K562 (cell line): ENCODE data around the gene PTPRR. TPM values are rescaled to one million over a fixed set of nuclear protein-coding genes. Genes with fewer than 3 reads are reported as not detected.

ENCODE experiments used
- ATAC-seq: fragments of 200-7000 bp; cut with Tn5 transposase; 3 replicates; pipeline ENCODE4 v1.9.1; 2020; ENCODE audit warnings: moderate library complexity
- BruUV-seq: library from RNA; stranded (reverse); fragments of 400-500 nt; replicated peaks from 2 replicates; lab custom pipeline; 2021; lab: Mats Ljungman, UMichigan
- CTCF ChIA-PET: fragments of 300-600 bp; formaldehyde crosslinking; extraction: SDS; loops from one replicate; lab custom pipeline; 2021; ENCODE audit warnings: low intra/inter-chr PET ratio; lab: Yijun Ruan, JAX
- POLR2A ChIA-PET: fragments of 300-600, 350-650 bp; sonication (Branson Sonifier 250); formaldehyde crosslinking; extraction: SDS; loops from one replicate; lab custom pipeline; 2021; ENCODE audit warnings: antibody characterized with exemption, inconsistent platforms; lab: Yijun Ruan, JAX
- DNase-seq, 4 experiments: peaks; one replicate each; pipeline versions ENCODE4 v3.0.0 to v3.0.0-alpha.2; 2011 to 2018; ENCODE audit warnings: low spot score in 3 of 4, mixed read lengths in 3 of 4; ENCODE audit errors: extremely low read depth in 1 of 4
- FAIRE-seq: peaks from 2 replicates; lab custom pipeline; 2011; peaks lifted over from hg19 to GRCh38; lab: Jason Lieb, UNC
- H2AFZ ChIP-seq: 2 replicates; pipeline ENCODE4 v1.6.0; 2011; ENCODE audit warnings: low read depth, low read length, control low read depth, inconsistent platforms
- H3K27ac ChIP-seq: fragments of 200-600 bp; 3 replicates; pipeline ENCODE4 v1.8.0; 2011; ENCODE audit warnings: low read depth, mild to moderate bottlenecking, control low read depth, inconsistent platforms, low read length, moderate library complexity, mixed read lengths; ENCODE audit errors: extremely low read depth
- H3K27me3 ChIP-seq, 2 experiments: fragments of 300-600 bp in 1 of 2; 2 replicates in 1 of 2; 3 replicates in 1 of 2; pipeline versions ENCODE4 v1.6.0 to v1.8.0; 2011; ENCODE audit warnings: inconsistent platforms in 2 of 2, low read length in 2 of 2, mild to moderate bottlenecking in 1 of 2, mixed read lengths in 1 of 2, moderate library complexity in 1 of 2; ENCODE audit not compliant: control insufficient read depth in 2 of 2, insufficient read depth in 2 of 2
- H3K36me3 ChIP-seq: fragments of 300-600 bp; 3 replicates; pipeline ENCODE4 v1.8.0; 2011; ENCODE audit warnings: mild to moderate bottlenecking, low read length, inconsistent platforms; ENCODE audit not compliant: control insufficient read depth, insufficient read depth
- H3K4me1 ChIP-seq, 2 experiments: fragments of 200-600 bp in 1 of 2; replicated peaks in 1 of 2; 2 replicates in 1 of 2; 3 replicates in 1 of 2; pipeline versions ENCODE4 v1.5.1 to v1.8.0; 2011; ENCODE audit warnings: inconsistent platforms in 2 of 2, low read length in 2 of 2, mild to moderate bottlenecking in 1 of 2, mixed read lengths in 1 of 2, moderate library complexity in 1 of 2; ENCODE audit not compliant: control insufficient read depth in 2 of 2, insufficient read depth in 2 of 2
- H3K4me2 ChIP-seq: 2 replicates; pipeline ENCODE4 v1.6.1; 2011; ENCODE audit warnings: low read length, control low read depth, inconsistent platforms, mixed read lengths; ENCODE audit not compliant: insufficient read depth
- H3K4me3 ChIP-seq: fragments of 200-600 bp; sonication (generic), shearing (Covaris generic); 2 replicates; pipeline ENCODE4 v1.5.1; 2016; ENCODE audit warnings: control low read depth, inconsistent platforms
- H3K79me2 ChIP-seq: fragments of 200-600 bp; 3 replicates; pipeline ENCODE4 v1.8.0; 2011; ENCODE audit warnings: low read length, inconsistent platforms; ENCODE audit not compliant: control insufficient read depth, insufficient read depth
- H3K9ac ChIP-seq, 2 experiments: 2 replicates each; pipeline versions ENCODE4 v1.6.0 to v1.6.1; 2011; ENCODE audit warnings: low read depth in 2 of 2, low read length in 2 of 2, control low read depth in 1 of 2, inconsistent platforms in 1 of 2, mild to moderate bottlenecking in 1 of 2, mixed read lengths in 1 of 2; ENCODE audit not compliant: insufficient read depth in 1 of 2
- H3K9me1 ChIP-seq: one replicate; pipeline ENCODE4 v1.6.0; 2011; ENCODE audit warnings: inconsistent platforms, mild to moderate bottlenecking, low read length, moderate library complexity; ENCODE audit not compliant: control insufficient read depth, insufficient read depth
- H3K9me3 ChIP-seq: replicated peaks from 2 replicates; pipeline ENCODE4 v1.5.1; 2011; ENCODE audit warnings: low read depth, low read length, inconsistent platforms; ENCODE audit not compliant: control insufficient read depth, insufficient read depth
- H4K20me1 ChIP-seq: replicated peaks from 2 replicates; pipeline ENCODE4 v1.6.1; 2011; ENCODE audit warnings: low read length, inconsistent platforms, mixed read lengths; ENCODE audit not compliant: control insufficient read depth, insufficient read depth
- DLX4 ChIP-seq: fragments of 250-450 bp; sonication (Bioruptor Pico); IDR thresholded peaks from 2 replicates; pipeline ENCODE4 v1.6.1; 2021; ENCODE audit warnings: mild to moderate bottlenecking
- GTF2A2 ChIP-seq: IDR thresholded peaks from 2 replicates; pipeline ENCODE4 v1.6.1; 2016; ENCODE audit warnings: mild to moderate bottlenecking, missing genetic modification characterization, missing compliant biosample characterization
- HBP1 ChIP-seq: fragments of 450-650 bp; formaldehyde crosslinking; IDR thresholded peaks from 2 replicates; pipeline ENCODE4 v1.4.0; 2022; ENCODE audit warnings: missing genetic modification characterization
- HDGF ChIP-seq: fragments of 450-650 bp; IDR thresholded peaks from 2 replicates; pipeline ENCODE4 v1.6.1; 2016
- HNRNPUL1 ChIP-seq: fragments of 200-400 bp; formaldehyde crosslinking; IDR thresholded peaks from 2 replicates; pipeline ENCODE4 v1.6.1; 2017; ENCODE audit warnings: low read length
- KDM1A ChIP-seq, 2 experiments: fragments of 450-650 bp; IDR thresholded peaks; 2 replicates each; pipeline ENCODE4 v1.6.1; 2016; ENCODE audit warnings: mild to moderate bottlenecking in 2 of 2
- KLF16 ChIP-seq: IDR thresholded peaks from 2 replicates; pipeline ENCODE4 v1.6.1; 2016; ENCODE audit warnings: antibody characterized with exemption
- POLR2G ChIP-seq: fragments of 200-400 bp; formaldehyde crosslinking; IDR thresholded peaks from 2 replicates; pipeline ENCODE4 v1.6.1; 2017; ENCODE audit warnings: low read depth, mild to moderate bottlenecking, antibody characterized with exemption, low read length, moderate library complexity
- TBL1XR1 ChIP-seq, 2 experiments: IDR thresholded peaks; 2 replicates each; pipeline ENCODE4 v1.6.1; 2012; ENCODE audit warnings: improper control_type of control experiment in 2 of 2, low read length in 2 of 2, mild to moderate bottlenecking in 1 of 2
- ZNF445 ChIP-seq: fragments of 250-450 bp; sonication (Bioruptor Pico); IDR thresholded peaks from 2 replicates; pipeline ENCODE4 v1.4.0; 2020; ENCODE audit warnings: low read depth, mild to moderate bottlenecking, moderate library complexity
- ZSCAN29 ChIP-seq: fragments of 450-650 bp; IDR thresholded peaks from 2 replicates; pipeline ENCODE4 v1.6.1; 2017
- WGBS: fragments of 100-300 bp; shearing (Covaris generic); methylation state at CpG from one replicate; pipeline ENCODE4 v1.1.6; 2016; ENCODE audit warnings: low coverage, mixed read lengths; ENCODE audit not compliant: insufficient coverage; ENCODE audit errors: missing lambda C conversion rate; 5-methylcytosine and 5-hydroxymethylcytosine counted together
- in situ Hi-C: fragments of 300-500 bp; cut with MboI; formaldehyde crosslinking; loops from 4 replicates; pipeline ENCODE4 v1.15.0; 2018; ENCODE audit warnings: inconsistent platforms, mixed read lengths
- intact Hi-C: fragments of 100-400 bp; cut with micrococcal nuclease; formaldehyde crosslinking; loops from 2 replicates; pipeline ENCODE4 v1.14.2; 2022
- polyA plus RNA-seq, 8 experiments: library from polyadenylated mRNA; depleted of rRNA in 4 of 8; stranded (reverse) in 5 of 8; unstranded in 3 of 8; fragments of >200 nt; fragmentation: Nextera tagmentation in 2 of 8; fragmentation: Illumina TruSeq in 1 of 8; extraction: Ambion mirVana in 2 of 8; extraction: Trizol in 1 of 8; gene quantifications; 2 replicates each; pipeline versions ENCODE4 v1.2.1 to v1.2.3, GENCODE V29; 2011 to 2014; ENCODE audit warnings: inconsistent platforms in 1 of 8, missing spikeins in 1 of 8
- total RNA-seq, 7 experiments: library from RNA; depleted of rRNA in 6 of 7; stranded (reverse); fragments of >200 nt in 6 of 7; fragmentation: Illumina TruSeq in 2 of 7; extraction: Trizol in 2 of 7; gene quantifications; 2 replicates each; pipeline versions ENCODE4 v1.2.1 to v1.2.3, GENCODE V29; 2011 to 2021; ENCODE audit warnings: low replicate concordance in 1 of 7
- TF ChIP-seq, protein P1 (sequence below): sonication (generic); formaldehyde crosslinking; IDR thresholded peaks from 2 replicates; pipeline ENCODE4 v1.8.1; 2023; ENCODE audit warnings: mild to moderate bottlenecking, missing genetic modification reagents
- TF ChIP-seq, protein P2 (sequence below): sonication (generic); formaldehyde crosslinking; IDR thresholded peaks from 2 replicates; pipeline ENCODE4 v1.8.0; 2022; ENCODE audit warnings: missing genetic modification reagents, mild to moderate bottlenecking, moderate library complexity, borderline replicate concordance

The PTPRR gene
- total and polyA plus RNA-seq, 9 of the 15 experiments (the other 6 are each of a cell fraction or from before 2014, with no cell fraction given): 6.6 to 41.7 (median 12.3) TPM

DNA sequence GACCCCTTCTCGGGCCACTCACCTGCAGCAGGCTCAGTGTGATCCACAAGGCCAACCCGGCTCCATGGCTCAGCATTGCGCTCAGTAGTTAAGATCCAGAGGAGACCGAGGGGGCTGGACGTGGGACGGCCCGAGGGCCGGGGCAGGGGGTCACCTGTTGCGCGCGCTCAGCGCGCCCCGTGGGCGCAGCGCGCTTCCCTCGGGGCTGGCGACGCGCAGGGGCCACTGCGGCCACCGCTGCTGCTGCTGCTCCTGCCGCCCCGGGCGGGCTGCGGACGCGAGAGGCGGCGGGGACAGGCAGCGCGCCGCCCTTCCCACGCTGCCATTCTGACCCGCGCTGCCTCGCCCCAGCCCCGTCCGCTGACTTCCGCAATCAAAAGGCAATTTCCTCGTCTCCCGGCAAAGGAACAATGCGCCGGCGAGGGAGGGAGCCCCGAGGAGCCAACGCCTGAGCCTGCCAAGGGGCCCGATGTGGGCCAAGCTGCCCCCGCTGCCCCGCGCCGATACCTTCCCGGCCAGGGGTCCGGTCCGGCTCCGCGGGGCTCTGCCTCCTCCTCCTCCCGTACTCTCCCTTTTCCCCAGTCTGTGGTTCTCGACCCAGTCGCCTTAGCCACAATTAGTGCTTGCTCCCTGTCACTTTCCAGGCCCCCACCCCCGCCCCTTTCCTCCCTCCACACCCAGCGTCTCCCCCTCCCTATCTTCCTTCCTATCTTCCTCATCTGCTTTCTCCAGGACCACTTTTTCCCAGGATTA, 310.6 kb downstream of the PTPRR start (continued):
- TF ChIP-seq HBP1 (CRISPR knock-in tag) (0 out of 2 replicates have a peak, but pooled peaks have one; percentile 41), POLR2G (peak; percentile 79), KLF16 (no peak)

- Histone ChIP-seq H3K9me3 (no peaks in the 10 kb centered on the region), H3K4me2 (peak overlapping the region; percentile 70), H3K27ac (no peak overlapping the region), H4K20me1 (no peaks in the 10 kb centered on the region), H3K9ac (peak overlapping the region; percentile 49 to 91; a peak in 2 of 4 replicates), H3K4me1 (peaks cover 0 to 10% of the 10 kb centered on the region in 2 experiments; a peak in 2 of 5 replicates), H3K9me1 (no peaks in the 10 kb centered on the region), H3K4me3 (peak overlapping the region; percentile 45), H3K36me3 (peaks cover 3% of the 10 kb centered on the region; the same call in 1 of the 3 replicates), H2AFZ (peak overlapping the region; percentile 76), H3K79me2 (no peaks in the 10 kb centered on the region), H3K27me3 (no peaks in the 10 kb centered on the region)
- CTCF ChIA-PET: no interaction called here
- no peak for FAIRE-seq
- 81% methylated on average over 2 of the region's 2 CpGs for WGBS
- intact Hi-C loops (loop anchor here (5.0 kb wide), 1 partner anchor 53 kb away; no protein-coding TSS in a partner anchor), in situ Hi-C loops (no loop called here)
- POLR2A ChIA-PET: interaction anchor here (0.5 to 2.0 kb wide), 3 partner anchors 13 to 529 kb away, joined by 3 to 9 read pairs (median 3); no protein-coding TSS in a partner anchor
- BruUV-seq: no TSS peak
- peak in 1 of 4 experiments; percentile 15 for DNase-seq
- ATAC-seq: peak; percentile 50
- TF ChIP-seq KDM1A (IDR thresholded peaks at IDR 0.05) (no peak), TBL1XR1 (IDR thresholded peaks at IDR 0.05; ENCODE audit: low read length in 2 of 2) (no peak), ZSCAN29 (no peak), HDGF (no peak), HNRNPUL1 (no peak), DLX4 (no peak), ZNF445 (CRISPR knock-in tag) (no peak), GTF2A2 (tag) (no peak)
- TF ChIP-seq, protein P1, sequence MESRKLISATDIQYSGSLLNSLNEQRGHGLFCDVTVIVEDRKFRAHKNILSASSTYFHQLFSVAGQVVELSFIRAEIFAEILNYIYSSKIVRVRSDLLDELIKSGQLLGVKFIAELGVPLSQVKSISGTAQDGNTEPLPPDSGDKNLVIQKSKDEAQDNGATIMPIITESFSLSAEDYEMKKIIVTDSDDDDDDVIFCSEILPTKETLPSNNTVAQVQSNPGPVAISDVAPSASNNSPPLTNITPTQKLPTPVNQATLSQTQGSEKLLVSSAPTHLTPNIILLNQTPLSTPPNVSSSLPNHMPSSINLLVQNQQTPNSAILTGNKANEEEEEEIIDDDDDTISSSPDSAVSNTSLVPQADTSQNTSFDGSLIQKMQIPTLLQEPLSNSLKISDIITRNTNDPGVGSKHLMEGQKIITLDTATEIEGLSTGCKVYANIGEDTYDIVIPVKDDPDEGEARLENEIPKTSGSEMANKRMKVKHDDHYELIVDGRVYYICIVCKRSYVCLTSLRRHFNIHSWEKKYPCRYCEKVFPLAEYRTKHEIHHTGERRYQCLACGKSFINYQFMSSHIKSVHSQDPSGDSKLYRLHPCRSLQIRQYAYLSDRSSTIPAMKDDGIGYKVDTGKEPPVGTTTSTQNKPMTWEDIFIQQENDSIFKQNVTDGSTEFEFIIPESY (CRISPR knock-in tag): peak; percentile 67; the same call in 1 of the 2 replicates
- TF ChIP-seq, protein P2, sequence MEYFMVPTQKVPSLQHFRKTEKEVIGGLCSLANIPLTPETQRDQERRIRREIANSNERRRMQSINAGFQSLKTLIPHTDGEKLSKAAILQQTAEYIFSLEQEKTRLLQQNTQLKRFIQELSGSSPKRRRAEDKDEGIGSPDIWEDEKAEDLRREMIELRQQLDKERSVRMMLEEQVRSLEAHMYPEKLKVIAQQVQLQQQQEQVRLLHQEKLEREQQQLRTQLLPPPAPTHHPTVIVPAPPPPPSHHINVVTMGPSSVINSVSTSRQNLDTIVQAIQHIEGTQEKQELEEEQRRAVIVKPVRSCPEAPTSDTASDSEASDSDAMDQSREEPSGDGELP (CRISPR knock-in tag): peak; percentile 36; the same call in 1 of the 2 replicates
Observed at GRCh38 chr12:70609203-70609602, 311.3 kb downstream of the PTPRR start.
